GM18498 (cell line): ENCODE measurements around the gene TMED1.
"Not testable (repeated sequence)": the region's sequence is repeated elsewhere in the genome, so short reads cannot be mapped to it uniquely, and the experiment has no call there.

Experiments used
- ATAC-seq: cut with Tn5 transposase; IDR thresholded peaks from one replicate; pipeline ENCODE4 v1.9.1; 2021; ENCODE audit warnings: mild to moderate bottlenecking, moderate library complexity; ENCODE audit not compliant: unreplicated experiment

Gene TMED1, protein sequence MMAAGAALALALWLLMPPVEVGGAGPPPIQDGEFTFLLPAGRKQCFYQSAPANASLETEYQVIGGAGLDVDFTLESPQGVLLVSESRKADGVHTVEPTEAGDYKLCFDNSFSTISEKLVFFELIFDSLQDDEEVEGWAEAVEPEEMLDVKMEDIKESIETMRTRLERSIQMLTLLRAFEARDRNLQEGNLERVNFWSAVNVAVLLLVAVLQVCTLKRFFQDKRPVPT

GRCh38 chr19:10835754-10836478, at the start of gene TMED1:
Gene TMED1 (minus strand): TSS chr19:10836212. CDS start chr19:10836191, 21 bp downstream.
- ATAC-seq, result peak; percentile 75

DNA sequence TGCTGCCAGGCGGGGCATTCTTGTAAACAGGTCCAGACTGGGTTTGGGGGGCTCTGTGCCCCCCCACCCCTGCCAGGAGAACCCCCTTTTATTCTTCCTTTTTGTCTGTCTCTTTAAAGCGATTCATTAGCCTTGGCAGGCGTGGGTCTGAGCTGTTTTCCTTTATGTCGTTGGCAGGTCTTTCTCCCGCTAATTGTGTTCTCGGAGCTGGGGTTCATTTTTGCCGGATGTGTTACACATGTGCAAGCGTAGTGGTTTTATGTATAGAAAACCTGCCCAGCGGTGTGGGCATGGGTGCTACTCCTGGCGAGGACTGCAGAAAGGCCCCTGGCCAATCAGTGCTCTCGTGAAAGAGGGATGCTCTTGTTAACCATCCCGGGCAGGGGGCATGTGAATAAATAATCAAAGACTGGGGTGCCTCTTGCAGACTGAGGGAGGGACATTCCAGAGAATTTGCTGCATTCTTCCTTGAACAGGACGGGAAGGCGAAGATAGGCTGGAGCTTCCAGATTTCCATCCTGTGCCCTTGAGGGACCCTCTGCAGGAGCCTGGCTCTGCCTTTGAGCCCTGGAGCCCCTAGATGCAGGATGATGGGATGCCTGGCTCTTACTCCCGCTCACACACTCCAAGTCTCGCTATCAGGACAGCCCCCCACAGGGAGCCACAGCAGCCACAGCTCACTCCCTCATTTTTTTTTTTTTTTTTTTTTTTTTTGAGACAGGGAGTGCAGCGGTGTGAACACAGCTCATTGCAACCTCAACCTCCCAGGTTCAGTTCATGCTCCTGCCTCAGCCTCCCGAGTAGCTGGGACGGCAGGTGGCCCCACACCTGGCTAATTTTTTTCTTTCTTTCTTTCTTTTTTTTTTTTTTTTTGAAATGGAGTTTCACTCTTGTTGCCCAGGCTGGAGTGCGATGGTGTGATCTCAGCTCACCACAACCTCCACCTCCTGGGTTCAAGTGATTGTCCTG, 49.5 kb upstream of the TMED1 start:
- no peak for ATAC-seq

- ATAC-seq, result no peak
These were observed 48.3 kb upstream of the TMED1 start for GRCh38 chr19:10884274-10884673.

DNA sequence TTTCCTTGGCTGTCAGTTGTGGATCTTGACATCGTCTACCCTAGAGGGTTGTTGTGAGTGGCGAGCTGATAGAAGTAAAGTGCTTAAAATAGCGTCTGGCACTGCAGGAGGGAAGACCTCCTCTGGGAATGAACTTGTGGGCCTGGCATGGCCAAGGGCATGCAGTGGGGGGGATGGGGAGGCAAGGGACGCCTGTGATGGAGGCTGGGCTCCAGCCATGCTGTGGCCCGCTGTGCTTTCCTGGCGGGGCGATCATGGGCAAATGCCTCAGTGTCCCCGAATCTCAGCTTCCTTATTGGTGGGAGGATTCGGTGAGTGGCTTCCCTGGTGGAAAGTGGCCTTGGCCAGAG, 46.1 kb upstream of the TMED1 start:
- ATAC-seq, result no peak

GRCh38 chr19:10881403-10882107, 45.5 kb upstream of the TMED1 start:
- no peak for ATAC-seq

GRCh38 chr19:10878253-10878652, 42.2 kb upstream of the TMED1 start:
- ATAC-seq, result no peak

DNA sequence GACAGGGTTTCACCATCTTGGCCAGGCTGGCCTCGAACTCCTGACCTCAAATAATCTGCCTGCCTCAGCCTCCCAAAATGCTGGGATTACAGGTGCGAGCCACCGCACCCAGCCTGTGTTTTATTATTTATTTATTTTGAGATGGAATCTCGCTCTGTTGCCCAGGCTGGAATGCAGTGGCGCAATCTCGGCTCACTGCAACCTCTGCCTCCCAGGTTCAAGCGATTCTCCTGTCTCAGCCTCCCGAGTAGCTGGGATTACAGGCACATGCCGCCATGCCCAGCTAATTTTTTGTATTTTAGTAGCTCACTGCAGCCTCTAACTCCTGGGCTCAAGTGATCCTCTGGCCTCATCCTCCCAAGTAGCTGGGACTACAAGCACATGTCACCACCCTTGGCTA, 41.6 kb upstream of the TMED1 start:
- not testable (repeated sequence) for ATAC-seq

- ATAC-seq, result peak; percentile 50
These were observed 40.6 kb upstream of the TMED1 start for GRCh38 chr19:10876459-10877240.

GRCh38 chr19:10874024-10874423, 38.0 kb upstream of the TMED1 start:
- no peak for ATAC-seq

- no peak for ATAC-seq
These were observed 36.6 kb upstream of the TMED1 start for GRCh38 chr19:10872546-10873107.

- ATAC-seq, result peak; percentile 2
These were observed 35.9 kb upstream of the TMED1 start for GRCh38 chr19:10871711-10872545.

GRCh38 chr19:10870955-10871603, 35.1 kb upstream of the TMED1 start, which contains the start of gene CARM1:
Gene CARM1 (plus strand): TSS chr19:10871553. CDS start chr19:10871703, 150 bp downstream.
- peak; percentile 79 for ATAC-seq

DNA sequence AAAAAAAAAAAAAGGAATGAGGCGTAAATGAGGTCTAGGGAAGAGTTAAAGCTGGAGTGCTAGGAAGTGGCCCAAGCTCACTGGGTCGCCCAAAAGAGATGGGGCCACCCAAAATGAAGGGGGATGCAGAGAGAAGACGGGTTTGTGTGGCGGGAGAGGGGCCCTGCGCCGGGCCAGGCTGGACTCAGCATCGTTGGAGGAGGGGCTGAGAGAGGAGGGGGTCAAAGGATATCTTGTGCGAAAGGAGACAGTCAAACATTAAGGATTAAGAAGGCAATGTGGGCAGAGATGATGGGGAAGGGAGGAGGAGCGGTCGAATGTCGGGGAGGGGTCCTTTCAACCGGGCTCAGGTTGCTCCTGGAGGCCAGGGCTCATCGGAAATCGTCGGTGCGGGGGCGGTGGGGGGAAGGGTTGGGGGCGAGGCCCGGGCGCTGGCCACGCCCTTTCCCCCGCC, 34.5 kb upstream of the TMED1 start:
- no peak for ATAC-seq

GRCh38 chr19:10869872-10870311, 33.9 kb upstream of the TMED1 start:
- not testable (repeated sequence) for ATAC-seq

DNA sequence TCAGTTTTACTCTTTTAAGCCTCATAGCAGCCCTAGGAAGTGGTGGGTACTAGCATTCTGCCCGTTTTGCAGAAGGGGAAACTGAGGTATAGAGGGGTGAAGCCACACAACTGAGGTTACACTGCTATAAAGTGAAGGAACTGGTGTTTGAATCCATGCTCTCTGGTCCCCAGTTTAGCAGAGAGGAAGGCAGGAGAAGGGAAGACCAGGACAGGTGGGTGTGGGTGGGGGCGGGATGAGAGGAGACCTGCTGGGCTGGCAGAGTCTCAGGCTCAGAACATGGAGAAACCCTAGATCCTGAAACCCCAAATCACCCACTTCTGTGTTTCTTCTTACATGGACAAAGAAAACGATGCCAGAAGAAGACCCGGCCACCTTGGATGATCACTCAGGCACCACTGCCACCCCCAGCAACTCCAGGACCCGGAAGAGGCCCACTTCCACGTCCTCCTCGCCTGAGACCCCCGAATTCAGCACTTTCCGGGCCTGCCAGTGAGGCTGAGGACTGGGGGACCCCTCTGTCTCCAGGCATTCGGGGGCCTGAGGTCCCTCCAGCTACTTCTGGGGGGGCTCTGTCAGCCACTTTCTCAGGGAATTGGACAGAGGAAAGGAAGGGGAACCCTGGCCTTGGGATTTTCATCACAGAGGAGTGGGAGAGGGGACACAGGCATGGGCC, 33.0 kb upstream of the TMED1 start:
- ATAC-seq, result no peak

DNA sequence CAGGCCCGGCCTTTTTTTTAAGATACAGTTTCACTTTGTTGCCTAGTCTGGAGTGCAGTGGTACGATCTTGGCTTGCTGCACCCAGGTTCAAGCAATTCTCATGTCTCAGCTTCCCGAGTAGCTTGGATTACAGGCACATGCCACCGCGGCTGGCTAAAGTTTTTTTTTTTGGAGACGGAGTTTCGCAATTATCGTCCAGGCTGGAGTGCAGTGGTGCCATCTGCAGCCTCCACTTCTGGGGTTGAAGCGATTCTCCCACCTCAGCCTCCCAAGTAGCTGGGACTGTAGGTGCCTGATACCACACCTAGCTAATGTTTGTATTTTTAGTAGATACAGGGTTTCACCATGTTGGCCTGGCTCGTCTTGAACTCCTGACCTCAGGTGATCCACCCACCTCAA, 30.5 kb upstream of the TMED1 start:
- ATAC-seq, result no peak

- ATAC-seq, result no peak
These were observed 28.5 kb upstream of the TMED1 start for GRCh38 chr19:10864538-10864899.
